SK-N-MC (cell line): Measurements from ENCODE around the gene C16orf90.

Source experiments
- EZH2 ChIP-seq: fragments of 200-600 bp; sonication (generic); IDR thresholded peaks from one replicate; pipeline ENCODE4 v1.6.1; 2017; ENCODE audit warnings: antibody characterized with exemption
- FOXP2 ChIP-seq: optimal IDR thresholded peaks from 2 replicates; pipeline ENCODE3; 2011; ENCODE audit warnings: mild to moderate bottlenecking, moderate library complexity; ENCODE audit not compliant: insufficient read depth; ENCODE audit errors: extremely low read length, control extremely low read depth
- POLR2AphosphoS5 ChIP-seq: IDR thresholded peaks from 2 replicates; pipeline ENCODE4 v1.6.1; 2012; ENCODE audit warnings: mild to moderate bottlenecking, low read depth, low read length, borderline replicate concordance

- TF ChIP-seq EZH2 (no peak), POLR2AphosphoS5 (no peak), FOXP2 (no peak)
Measured at GRCh38 chr16:3476409-3476808, 18.9 kb downstream of the C16orf90 start.
